OCI-LY1 (cell line): Measurements from ENCODE around the gene CAMK4.
A peak's percentile ranks its signal among the peaks of the same experiment; 100 is the strongest.

Experiments
- H2AFZ ChIP-seq: fragments of 200-600 bp; sonication (generic), shearing (Covaris generic); 2 replicates; pipeline ENCODE4 v1.6.0; 2014; ENCODE audit warnings: antibody characterized with exemption, mild to moderate bottlenecking, low read length
- H3F3A ChIP-seq: fragments of 200-600 bp; sonication (generic), shearing (Covaris generic); 2 replicates; pipeline ENCODE4 v1.6.0; 2014; ENCODE audit warnings: mild to moderate bottlenecking, antibody characterized with exemption, low read length, moderate library complexity; ENCODE audit not compliant: insufficient read depth
- H3K27ac ChIP-seq: fragments of 200-600 bp; sonication (generic); 2 replicates; pipeline ENCODE4 v1.5.1; 2014; ENCODE audit warnings: low read length, mixed run types, mild to moderate bottlenecking, low read depth; ENCODE audit not compliant: poor library complexity, severe bottlenecking
- H3K27me3 ChIP-seq: fragments of 200-600 bp; sonication (generic); 2 replicates; pipeline ENCODE4 v1.6.0; 2014; ENCODE audit warnings: antibody characterized with exemption, mild to moderate bottlenecking, low read length, moderate library complexity; ENCODE audit not compliant: insufficient read depth
- H3K36me3 ChIP-seq: fragments of 200-600 bp; sonication (generic); 2 replicates; pipeline ENCODE4 v1.6.1; 2014; ENCODE audit warnings: mild to moderate bottlenecking, antibody characterized with exemption, low read length, moderate library complexity, mixed read lengths; ENCODE audit not compliant: insufficient read depth
- H3K4me1 ChIP-seq: fragments of 200-600 bp; sonication (generic); 2 replicates; pipeline ENCODE4 v1.5.1; 2014; ENCODE audit warnings: mild to moderate bottlenecking, low read length, moderate library complexity; ENCODE audit not compliant: insufficient read depth, severe bottlenecking
- H3K4me2 ChIP-seq: fragments of 200-600 bp; sonication (generic), shearing (Covaris generic); 2 replicates; pipeline ENCODE4 v1.6.1; 2014; ENCODE audit warnings: low read length
- H3K4me3 ChIP-seq: fragments of 200-600 bp; sonication (generic); 2 replicates; pipeline ENCODE4 v1.5.1; 2014; ENCODE audit warnings: low read length, low read depth, mild to moderate bottlenecking, mixed read lengths; ENCODE audit not compliant: poor library complexity, severe bottlenecking
- H3K79me2 ChIP-seq: fragments of 200-600 bp; shearing (Covaris generic); 2 replicates; pipeline ENCODE4 v1.6.1; 2016; ENCODE audit warnings: mixed run types, low read length, mixed read lengths; ENCODE audit not compliant: insufficient read depth
- H3K9ac ChIP-seq: fragments of 200-600 bp; sonication (generic), shearing (Covaris generic); 2 replicates; pipeline ENCODE4 v1.6.1; 2014; ENCODE audit warnings: mild to moderate bottlenecking, low read length, mixed read lengths
- H3K9me2 ChIP-seq: fragments of 200-600 bp; sonication (generic), shearing (Covaris generic); 2 replicates; pipeline ENCODE4 v1.6.1; 2014; ENCODE audit warnings: low read depth, mild to moderate bottlenecking, low read length, mixed read lengths
- H3K9me3 ChIP-seq: fragments of 200-600 bp; shearing (Covaris generic); 2 replicates; pipeline ENCODE4 v1.6.1; 2014; ENCODE audit warnings: low read length, mixed read lengths
- H4K20me1 ChIP-seq: fragments of 200-600 bp; sonication (generic), shearing (Covaris generic); 2 replicates; pipeline ENCODE4 v1.6.0; 2016; ENCODE audit warnings: mild to moderate bottlenecking, low read length; ENCODE audit not compliant: insufficient read depth
- CTCF ChIP-seq: fragments of 200-600 bp; sonication (generic), shearing (Covaris generic); IDR thresholded peaks from 2 replicates; pipeline ENCODE4 v1.5.1; 2017; ENCODE audit warnings: mild to moderate bottlenecking, antibody characterized with exemption, low read length, moderate library complexity, mixed read lengths
- EZH2 ChIP-seq: fragments of 200-600 bp; sonication (generic), shearing (Covaris generic); IDR thresholded peaks from 2 replicates; pipeline ENCODE4 v1.8.0; 2017; ENCODE audit warnings: borderline replicate concordance, mixed run types, mild to moderate bottlenecking, antibody characterized with exemption, low read length, moderate library complexity, mixed read lengths

Gene CAMK4

GRCh38 chr5:111309384-111309783 is 85.2 kb downstream of the CAMK4 start:
- H3K9ac ChIP-seq, result no peak overlapping the region
- no peaks in the 10 kb centered on the region for H3K9me2 ChIP-seq
- H3K4me2 ChIP-seq, result no peak overlapping the region
- H4K20me1 ChIP-seq, result no peaks in the 10 kb centered on the region
- no peak overlapping the region for H3K4me3 ChIP-seq
- peaks cover 8% of the 10 kb centered on the region; the same call in 1 of the 2 replicates for H3K36me3 ChIP-seq
- peaks cover 28% of the 10 kb centered on the region for H3K4me1 ChIP-seq
- H3K79me2 ChIP-seq, result peaks cover 49% of the 10 kb centered on the region
- no peak for TF ChIP-seq EZH2
- no peak for TF ChIP-seq CTCF
- H3K9me3 ChIP-seq, result no peaks in the 10 kb centered on the region
- no peak overlapping the region for H2AFZ ChIP-seq
- no peaks in the 10 kb centered on the region; the same call in 1 of the 2 replicates for H3F3A ChIP-seq
- H3K27me3 ChIP-seq, result no peaks in the 10 kb centered on the region
- H3K27ac ChIP-seq, result peak overlapping the region; percentile 1

GRCh38 chr5:111310711-111311620 is 86.8 kb downstream of the CAMK4 start:
- Histone ChIP-seq H3F3A (no peaks in the 10 kb centered on the region; the same call in 1 of the 2 replicates), H3K4me1 (peaks cover 28% of the 10 kb centered on the region), H2AFZ (no peak overlapping the region), H3K36me3 (peaks cover 8% of the 10 kb centered on the region; the same call in 1 of the 2 replicates), H3K27me3 (no peaks in the 10 kb centered on the region), H3K9me2 (no peaks in the 10 kb centered on the region), H4K20me1 (no peaks in the 10 kb centered on the region), H3K79me2 (peaks cover 64% of the 10 kb centered on the region), H3K4me3 (no peak overlapping the region), H3K4me2 (no peak overlapping the region), H3K9ac (no peak overlapping the region), H3K27ac (no peak overlapping the region), H3K9me3 (no peaks in the 10 kb centered on the region)
- TF ChIP-seq CTCF, result no peak
- TF ChIP-seq EZH2, result no peak

GRCh38 chr5:111311666-111312065 is 87.5 kb downstream of the CAMK4 start:
- Histone ChIP-seq H3K36me3 (peaks cover 8% of the 10 kb centered on the region), H3K9ac (no peak overlapping the region), H3K27me3 (no peaks in the 10 kb centered on the region), H3K27ac (no peak overlapping the region), H3K9me2 (no peaks in the 10 kb centered on the region), H4K20me1 (no peaks in the 10 kb centered on the region), H3K4me1 (peaks cover 28% of the 10 kb centered on the region), H3F3A (no peaks in the 10 kb centered on the region; the same call in 1 of the 2 replicates), H3K4me3 (no peak overlapping the region), H3K4me2 (no peak overlapping the region), H3K9me3 (no peaks in the 10 kb centered on the region), H3K79me2 (peaks cover 71% of the 10 kb centered on the region), H2AFZ (no peak overlapping the region)
- TF ChIP-seq CTCF, result no peak
- TF ChIP-seq EZH2, result no peak
